ENCODE data around the gene CD72. TPM values are rescaled to one million over a fixed set of nuclear protein-coding genes. Genes with fewer than 3 reads are reported as not detected.

CD72 gene
- total and polyA plus RNA-seq, 4 donors, result 2.0 to 5.7 (median 3.5) TPM

DNA sequence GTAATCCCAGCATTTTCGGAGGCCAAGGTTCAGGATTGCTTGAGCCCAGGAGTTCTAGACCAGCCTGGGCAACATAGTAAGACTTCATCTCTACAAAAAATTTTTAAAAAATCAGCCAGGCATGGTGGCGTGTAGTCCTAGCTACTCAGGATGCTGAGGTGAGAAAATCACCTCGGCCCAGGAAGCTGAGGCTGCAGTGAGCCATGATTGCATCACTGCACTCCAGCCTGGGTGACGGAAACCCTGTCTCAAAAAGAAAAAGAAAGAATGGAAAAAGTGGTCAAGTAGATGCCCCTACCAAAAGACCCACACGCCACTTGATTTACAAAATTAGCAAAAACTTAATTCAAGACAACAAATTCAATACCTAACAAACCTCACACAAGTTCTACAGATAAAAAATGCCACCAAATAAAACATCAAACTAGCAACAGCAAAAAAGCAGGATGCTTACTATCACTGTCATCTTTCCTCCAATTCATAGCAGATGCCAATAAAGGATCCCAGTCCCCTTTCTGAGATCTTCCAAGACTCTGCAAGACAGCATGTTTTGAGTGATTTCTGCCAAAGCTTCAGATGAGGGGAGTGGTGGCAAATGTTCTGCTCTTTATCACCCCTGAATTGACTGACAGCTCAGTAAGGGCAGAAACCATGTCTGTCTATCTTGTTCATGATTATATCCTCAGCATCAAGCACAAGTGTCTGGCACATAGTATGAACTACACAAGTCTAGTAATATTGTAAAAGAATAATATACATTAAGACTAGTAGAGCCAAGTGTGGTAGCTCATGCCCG, 47.3 kb downstream of the CD72 start:
- no peak for DNase-seq (ENCODE audit: low spot score)
- no peak overlapping the region for H3K27ac ChIP-seq (ENCODE audit: low read depth in 1 of 2, low read length in 2 of 2)
- no peaks in the 10 kb centered on the region for H3K27me3 ChIP-seq (ENCODE audit: control insufficient read depth in 4 of 4, insufficient read depth in 4 of 4, low read length in 3 of 4)
- no peak for TF ChIP-seq EGR1 (IDR thresholded peaks at IDR 0.05; ENCODE audit: low read depth in 2 of 2)
- TF ChIP-seq, protein P1, sequence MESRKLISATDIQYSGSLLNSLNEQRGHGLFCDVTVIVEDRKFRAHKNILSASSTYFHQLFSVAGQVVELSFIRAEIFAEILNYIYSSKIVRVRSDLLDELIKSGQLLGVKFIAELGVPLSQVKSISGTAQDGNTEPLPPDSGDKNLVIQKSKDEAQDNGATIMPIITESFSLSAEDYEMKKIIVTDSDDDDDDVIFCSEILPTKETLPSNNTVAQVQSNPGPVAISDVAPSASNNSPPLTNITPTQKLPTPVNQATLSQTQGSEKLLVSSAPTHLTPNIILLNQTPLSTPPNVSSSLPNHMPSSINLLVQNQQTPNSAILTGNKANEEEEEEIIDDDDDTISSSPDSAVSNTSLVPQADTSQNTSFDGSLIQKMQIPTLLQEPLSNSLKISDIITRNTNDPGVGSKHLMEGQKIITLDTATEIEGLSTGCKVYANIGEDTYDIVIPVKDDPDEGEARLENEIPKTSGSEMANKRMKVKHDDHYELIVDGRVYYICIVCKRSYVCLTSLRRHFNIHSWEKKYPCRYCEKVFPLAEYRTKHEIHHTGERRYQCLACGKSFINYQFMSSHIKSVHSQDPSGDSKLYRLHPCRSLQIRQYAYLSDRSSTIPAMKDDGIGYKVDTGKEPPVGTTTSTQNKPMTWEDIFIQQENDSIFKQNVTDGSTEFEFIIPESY (IDR thresholded peaks at IDR 0.05), result no peak
- H3K36me3 ChIP-seq (ENCODE audit: control insufficient read depth in 4 of 4, insufficient read depth in 3 of 4, low read depth in 1 of 4, low read length in 3 of 4), result no peaks in the 10 kb centered on the region
- WGBS, result 88% methylated on average over 6 of the region's 6 CpGs
- no peaks in the 10 kb centered on the region for H3K9me3 ChIP-seq (ENCODE audit: control insufficient read depth in 4 of 4, low read length in 3 of 4)
- H3K9ac ChIP-seq (ENCODE audit: low read depth in 1 of 2, low read length in 2 of 2), result no peak overlapping the region
- H3K4me3 ChIP-seq (ENCODE audit: low read depth in 1 of 3, low read length in 3 of 3), result no peak overlapping the region
- H3K4me1 ChIP-seq (ENCODE audit: control insufficient read depth in 4 of 4, insufficient read depth in 4 of 4, low read length in 3 of 4), result no peaks in the 10 kb centered on the region

GRCh38 chr9:35569206-35569605, 49.0 kb downstream of the CD72 start:
- Histone ChIP-seq H3K36me3 (ENCODE audit: control insufficient read depth in 4 of 4, insufficient read depth in 3 of 4, low read depth in 1 of 4, low read length in 3 of 4) (no peaks in the 10 kb centered on the region), H3K4me3 (ENCODE audit: low read depth in 1 of 3, low read length in 3 of 3) (no peak overlapping the region), H3K27ac (ENCODE audit: low read depth in 1 of 2, low read length in 2 of 2) (no peak overlapping the region), H3K9me3 (ENCODE audit: control insufficient read depth in 4 of 4, low read length in 3 of 4) (no peaks in the 10 kb centered on the region), H3K9ac (ENCODE audit: low read depth in 1 of 2, low read length in 2 of 2) (no peak overlapping the region), H3K27me3 (ENCODE audit: control insufficient read depth in 4 of 4, insufficient read depth in 4 of 4, low read length in 3 of 4) (no peaks in the 10 kb centered on the region), H3K4me1 (ENCODE audit: control insufficient read depth in 4 of 4, insufficient read depth in 4 of 4, low read length in 3 of 4) (no peaks in the 10 kb centered on the region)
- DNase-seq (ENCODE audit: low spot score), result no peak
- WGBS, result 83% methylated on average over 5 of the region's 5 CpGs
- TF ChIP-seq CTCF (IDR thresholded peaks at IDR 0.05; ENCODE audit: low read depth, low read length, missing input control), result no peak
- no peak for TF ChIP-seq FOXA1 (IDR thresholded peaks at IDR 0.05)
- no peak for TF ChIP-seq JUND (IDR thresholded peaks at IDR 0.05)
- no peak for TF ChIP-seq YY1 (IDR thresholded peaks at IDR 0.05)
- TF ChIP-seq ATF3 (IDR thresholded peaks at IDR 0.05), result no peak
- TF ChIP-seq SP1 (IDR thresholded peaks at IDR 0.05), result no peak
- TF ChIP-seq HNF4G (IDR thresholded peaks at IDR 0.05), result no peak
- TF ChIP-seq, protein P1 (IDR thresholded peaks at IDR 0.05), result no peak
- no peak for TF ChIP-seq REST (IDR thresholded peaks at IDR 0.05)
- TF ChIP-seq EGR1 (IDR thresholded peaks at IDR 0.05; ENCODE audit: low read depth in 2 of 2), result no peak
- TF ChIP-seq RXRA (IDR thresholded peaks at IDR 0.05), result no peak
- no peak for TF ChIP-seq TAF1 (conservative IDR thresholded peaks at IDR 0.05)
- TF ChIP-seq RAD21 (IDR thresholded peaks at IDR 0.05), result no peak
- TF ChIP-seq FOXA2 (IDR thresholded peaks at IDR 0.05), result no peak
- TF ChIP-seq, protein P2, sequence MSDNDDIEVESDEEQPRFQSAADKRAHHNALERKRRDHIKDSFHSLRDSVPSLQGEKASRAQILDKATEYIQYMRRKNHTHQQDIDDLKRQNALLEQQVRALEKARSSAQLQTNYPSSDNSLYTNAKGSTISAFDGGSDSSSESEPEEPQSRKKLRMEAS (IDR thresholded peaks at IDR 0.05), result no peak
- no peak for TF ChIP-seq NR2F2 (IDR thresholded peaks at IDR 0.05)
- no peak for TF ChIP-seq GABPA (IDR thresholded peaks at IDR 0.05 in 1 of 2, conservative IDR thresholded peaks at IDR 0.05 in 1 of 2)
- no peak for TF ChIP-seq HNF4A (conservative IDR thresholded peaks at IDR 0.05)

All from liver (tissue), 9 donors.